WTC11 (cell line): Measurements from ENCODE around the gene UTP11. TPM values are rescaled to one million over a fixed set of nuclear protein-coding genes. Genes with fewer than 3 reads are reported as not detected.

Experiments
- ATF6 ChIP-seq: sonication (generic); formaldehyde crosslinking; IDR thresholded peaks from 2 replicates; pipeline ENCODE4 v1.8.1; 2023; ENCODE audit warnings: mild to moderate bottlenecking, missing genetic modification reagents
- CREB1 ChIP-seq: sonication (generic); formaldehyde crosslinking; IDR thresholded peaks from 2 replicates; pipeline ENCODE4 v1.8.0; 2023; ENCODE audit warnings: mild to moderate bottlenecking, missing genetic modification reagents
- ERG ChIP-seq: fragments of 250-450 bp; sonication (Bioruptor Pico); IDR thresholded peaks from 2 replicates; pipeline ENCODE4 v1.8.0; 2021; ENCODE audit warnings: mild to moderate bottlenecking
- FOXP1 ChIP-seq: sonication (generic); formaldehyde crosslinking; IDR thresholded peaks from 2 replicates; pipeline ENCODE4 v1.8.0; 2022; ENCODE audit warnings: missing genetic modification reagents, mild to moderate bottlenecking, moderate library complexity, borderline replicate concordance
- FOXP4 ChIP-seq: sonication (generic); formaldehyde crosslinking; IDR thresholded peaks from 2 replicates; pipeline ENCODE4 v1.8.0; 2022; ENCODE audit warnings: mild to moderate bottlenecking, missing genetic modification reagents
- GTF2I ChIP-seq: fragments of 250-450 bp; sonication (Bioruptor Pico); conservative IDR thresholded peaks from 2 replicates; pipeline ENCODE4 v1.4.0; 2021; ENCODE audit warnings: mild to moderate bottlenecking
- KAT7 ChIP-seq: sonication (generic); formaldehyde crosslinking; IDR thresholded peaks from 2 replicates; pipeline ENCODE4 v1.8.1; 2023; ENCODE audit warnings: missing genetic modification reagents, mild to moderate bottlenecking, borderline replicate concordance
- MAX ChIP-seq: sonication (generic); formaldehyde crosslinking; IDR thresholded peaks from 2 replicates; pipeline ENCODE4 v1.8.0; 2022; ENCODE audit warnings: mild to moderate bottlenecking, missing genetic modification reagents
- NFYB ChIP-seq: sonication (generic); formaldehyde crosslinking; conservative IDR thresholded peaks from 2 replicates; pipeline ENCODE4 v1.8.0; 2022; ENCODE audit warnings: low read depth, missing genetic modification reagents
- PRDM15 ChIP-seq: sonication (generic); formaldehyde crosslinking; IDR thresholded peaks from 2 replicates; pipeline ENCODE4 v1.8.0; 2022; ENCODE audit warnings: missing genetic modification reagents
- PREB ChIP-seq: sonication (generic); formaldehyde crosslinking; IDR thresholded peaks from 2 replicates; pipeline ENCODE4 v1.8.1; 2022; ENCODE audit warnings: mild to moderate bottlenecking, missing genetic modification reagents, moderate library complexity, borderline replicate concordance
- RORB ChIP-seq: fragments of 250-450 bp; sonication (Bioruptor Pico); IDR thresholded peaks from 2 replicates; pipeline ENCODE4 v1.9.0; 2021; ENCODE audit warnings: mild to moderate bottlenecking
- SMAD3 ChIP-seq: sonication (generic); formaldehyde crosslinking; IDR thresholded peaks from 2 replicates; pipeline ENCODE4 v1.8.0; 2022; ENCODE audit warnings: missing genetic modification reagents, mild to moderate bottlenecking, borderline replicate concordance
- TP53 ChIP-seq: sonication (generic); formaldehyde crosslinking; IDR thresholded peaks from 2 replicates; pipeline ENCODE4 v1.8.1; 2023; ENCODE audit warnings: mild to moderate bottlenecking, missing genetic modification reagents
- USF1 ChIP-seq: sonication (generic); formaldehyde crosslinking; IDR thresholded peaks from 2 replicates; pipeline ENCODE4 v1.8.0; 2022; ENCODE audit warnings: mild to moderate bottlenecking, missing genetic modification reagents
- ZMAT4 ChIP-seq: fragments of 250-450 bp; sonication (Bioruptor Pico); IDR thresholded peaks from 2 replicates; pipeline ENCODE4 v1.9.0; 2021; ENCODE audit warnings: mild to moderate bottlenecking
- ZNF263 ChIP-seq: sonication (generic); formaldehyde crosslinking; IDR thresholded peaks from 2 replicates; pipeline ENCODE4 v1.8.1; 2022; ENCODE audit warnings: low read depth, mild to moderate bottlenecking, moderate library complexity, missing genetic modification reagents
- ZNF396 ChIP-seq: fragments of 250-450 bp; sonication (Bioruptor Pico); IDR thresholded peaks from 2 replicates; pipeline ENCODE4 v1.8.0; 2021; ENCODE audit warnings: mild to moderate bottlenecking, moderate library complexity, borderline replicate concordance
- ZNF532 ChIP-seq: fragments of 250-450 bp; sonication (Bioruptor Pico); IDR thresholded peaks from 2 replicates; pipeline ENCODE4 v1.9.0; 2021; ENCODE audit warnings: mild to moderate bottlenecking, borderline replicate concordance
- ZSCAN18 ChIP-seq: fragments of 250-450 bp; sonication (Bioruptor Pico); IDR thresholded peaks from 2 replicates; pipeline ENCODE4 v2.1.2; 2022; ENCODE audit warnings: mild to moderate bottlenecking, moderate library complexity
- total RNA-seq: library from RNA; stranded (reverse); gene quantifications from 3 replicates; pipeline ENCODE4 v1.2.3, GENCODE V29; 2021

The UTP11 gene
- total RNA-seq, 1 experiment from 2014 or later = 42.2 TPM

GRCh38 chr1:37995751-37996345 lies 16.7 kb upstream of the UTP11 start (continued):
- TF ChIP-seq FOXP4 (peak; percentile 64), RORB (CRISPR knock-in tag) (no peak), USF1 (CRISPR knock-in tag) (peak; percentile 28; the same call in 1 of the 2 replicates), PREB (CRISPR knock-in tag) (no peak), ZMAT4 (CRISPR knock-in tag) (no peak), TP53 (CRISPR knock-in tag) (no peak), CREB1 (CRISPR knock-in tag) (no peak; the same call in 1 of the 2 replicates), KAT7 (CRISPR knock-in tag) (0 out of 2 replicates have a peak, but pooled peaks have one; percentile 34), NFYB (CRISPR knock-in tag) (no peak), PRDM15 (CRISPR knock-in tag) (no peak), ERG (CRISPR knock-in tag) (peak; percentile 69; the same call in 1 of the 2 replicates), ZNF532 (CRISPR knock-in tag) (peak; percentile 75; the same call in 1 of the 2 replicates), ZSCAN18 (no peak), ZNF263 (CRISPR knock-in tag) (no peak), MAX (CRISPR knock-in tag) (peak; percentile 78), ATF6 (no peak), ZNF396 (CRISPR knock-in tag) (no peak), FOXP1 (CRISPR knock-in tag) (peak; percentile 78; the same call in 1 of the 2 replicates), SMAD3 (CRISPR knock-in tag) (0 out of 2 replicates have a peak, but pooled peaks have one; percentile 53), GTF2I (CRISPR knock-in tag) (no peak)
